Tibial nerve (tissue), 3 donors: ENCODE measurements around the gene ATP2A1.

ENCODE experiments used
- POLR2A ChIP-seq, 2 donors: fragments of 450-650 bp; IDR thresholded peaks; one replicate each; pipeline ENCODE4 v1.6.1; 2017; ENCODE audit warnings: antibody characterized with exemption in 2 of 2, mild to moderate bottlenecking in 2 of 2, moderate library complexity in 2 of 2
- TF ChIP-seq, protein P1 (sequence below), 5 experiments: fragments of 200-600 bp in 3 of 5; fragments of 450-650 bp in 2 of 5; sonication (generic) in 3 of 5; IDR thresholded peaks; one replicate each; pipeline ENCODE4 v1.5.1; 2016 to 2019; ENCODE audit warnings: antibody characterized with exemption in 5 of 5, mild to moderate bottlenecking in 3 of 5, moderate library complexity in 2 of 5

DNA sequence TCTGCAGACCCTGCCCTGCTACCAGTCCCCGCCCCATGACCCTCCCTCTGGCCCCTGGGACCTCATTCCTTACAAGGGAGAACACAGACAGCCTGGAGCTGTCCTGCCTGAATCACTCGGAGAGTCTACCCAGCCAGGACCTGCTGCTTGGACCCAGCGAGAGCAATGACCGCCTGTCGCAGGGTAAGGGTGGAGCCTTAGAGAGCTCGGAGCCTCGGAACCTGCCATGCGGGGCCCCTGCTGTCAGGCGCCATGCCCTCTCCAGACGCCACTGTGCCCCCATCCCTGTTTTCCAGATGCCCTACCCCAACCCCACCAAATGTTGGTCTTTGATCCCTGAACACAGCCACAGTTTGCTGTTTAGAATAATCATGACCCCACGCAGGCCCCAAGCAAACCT is 9.1 kb upstream of the ATP2A1 start:
- TF ChIP-seq POLR2A (IDR thresholded peaks at IDR 0.05), result no peak
- TF ChIP-seq, protein P1, sequence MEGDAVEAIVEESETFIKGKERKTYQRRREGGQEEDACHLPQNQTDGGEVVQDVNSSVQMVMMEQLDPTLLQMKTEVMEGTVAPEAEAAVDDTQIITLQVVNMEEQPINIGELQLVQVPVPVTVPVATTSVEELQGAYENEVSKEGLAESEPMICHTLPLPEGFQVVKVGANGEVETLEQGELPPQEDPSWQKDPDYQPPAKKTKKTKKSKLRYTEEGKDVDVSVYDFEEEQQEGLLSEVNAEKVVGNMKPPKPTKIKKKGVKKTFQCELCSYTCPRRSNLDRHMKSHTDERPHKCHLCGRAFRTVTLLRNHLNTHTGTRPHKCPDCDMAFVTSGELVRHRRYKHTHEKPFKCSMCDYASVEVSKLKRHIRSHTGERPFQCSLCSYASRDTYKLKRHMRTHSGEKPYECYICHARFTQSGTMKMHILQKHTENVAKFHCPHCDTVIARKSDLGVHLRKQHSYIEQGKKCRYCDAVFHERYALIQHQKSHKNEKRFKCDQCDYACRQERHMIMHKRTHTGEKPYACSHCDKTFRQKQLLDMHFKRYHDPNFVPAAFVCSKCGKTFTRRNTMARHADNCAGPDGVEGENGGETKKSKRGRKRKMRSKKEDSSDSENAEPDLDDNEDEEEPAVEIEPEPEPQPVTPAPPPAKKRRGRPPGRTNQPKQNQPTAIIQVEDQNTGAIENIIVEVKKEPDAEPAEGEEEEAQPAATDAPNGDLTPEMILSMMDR (IDR thresholded peaks at IDR 0.05), result no peak
